Measurements from ENCODE around the gene KASH5. TPM values are rescaled to one million over a fixed set of nuclear protein-coding genes. Genes with fewer than 3 reads are reported as not detected.

Gene KASH5
- total RNA-seq, 1 donor: not detected

GRCh38 chr19:49374665-49375434, 13.2 kb upstream of the KASH5 start:
- Histone ChIP-seq H3K4me3 (ENCODE audit: low read length) (no peak overlapping the region), H3K4me1 (ENCODE audit: insufficient read depth, low read length) (no peaks in the 10 kb centered on the region), H3K27me3 (ENCODE audit: insufficient read depth, low read length) (no peaks in the 10 kb centered on the region), H3K9me3 (ENCODE audit: low read depth, low read length) (no peaks in the 10 kb centered on the region)

DNA sequence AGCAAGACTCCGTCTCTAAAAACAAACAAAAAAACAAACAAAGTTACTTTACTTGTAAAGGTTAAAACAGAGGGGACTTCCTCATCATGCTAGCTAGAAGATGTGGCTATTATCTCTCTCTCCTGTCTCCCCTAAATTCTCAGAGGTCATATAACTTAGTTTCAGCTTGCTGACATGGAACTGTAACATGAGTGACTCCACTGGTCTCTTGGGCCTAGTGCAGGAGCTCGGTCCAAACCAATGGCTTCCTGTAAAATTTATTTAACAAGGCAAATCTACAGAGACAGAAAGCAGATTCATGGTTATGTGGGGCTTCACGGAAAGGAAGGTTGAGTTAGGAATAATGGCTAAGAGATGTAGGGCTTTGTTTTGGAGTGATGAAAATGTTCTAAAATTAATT, 9.5 kb upstream of the KASH5 start:
- Histone ChIP-seq H3K4me1 (ENCODE audit: insufficient read depth, low read length) (no peaks in the 10 kb centered on the region), H3K4me3 (ENCODE audit: low read length) (no peak overlapping the region), H3K9me3 (ENCODE audit: low read depth, low read length) (peaks cover 12% of the 10 kb centered on the region), H3K27me3 (ENCODE audit: insufficient read depth, low read length) (no peaks in the 10 kb centered on the region)

DNA sequence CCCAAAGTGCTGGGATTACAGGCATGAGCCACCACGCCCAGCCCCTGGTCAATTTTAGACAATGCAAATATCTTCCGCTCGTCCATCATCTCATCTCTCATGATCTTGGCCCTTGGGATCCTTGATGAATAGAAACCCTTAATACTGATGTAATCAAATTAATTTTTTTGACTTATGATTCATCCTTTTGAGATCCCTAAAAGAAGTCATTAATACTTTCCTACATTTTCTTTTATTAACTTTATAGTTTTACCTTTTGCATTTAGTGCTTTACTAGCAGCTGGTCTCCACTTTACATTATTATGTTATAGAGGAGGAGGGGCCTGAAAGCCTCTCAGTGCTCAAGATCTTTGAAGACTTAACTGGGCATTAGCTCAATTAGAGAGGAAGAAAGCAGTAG, 7.7 kb upstream of the KASH5 start:
- no peaks in the 10 kb centered on the region for H3K4me1 ChIP-seq (ENCODE audit: insufficient read depth, low read length)
- no peaks in the 10 kb centered on the region for H3K27me3 ChIP-seq (ENCODE audit: insufficient read depth, low read length)
- peaks cover 12% of the 10 kb centered on the region for H3K9me3 ChIP-seq (ENCODE audit: low read depth, low read length)
- no peak overlapping the region for H3K4me3 ChIP-seq (ENCODE audit: low read length)

DNA sequence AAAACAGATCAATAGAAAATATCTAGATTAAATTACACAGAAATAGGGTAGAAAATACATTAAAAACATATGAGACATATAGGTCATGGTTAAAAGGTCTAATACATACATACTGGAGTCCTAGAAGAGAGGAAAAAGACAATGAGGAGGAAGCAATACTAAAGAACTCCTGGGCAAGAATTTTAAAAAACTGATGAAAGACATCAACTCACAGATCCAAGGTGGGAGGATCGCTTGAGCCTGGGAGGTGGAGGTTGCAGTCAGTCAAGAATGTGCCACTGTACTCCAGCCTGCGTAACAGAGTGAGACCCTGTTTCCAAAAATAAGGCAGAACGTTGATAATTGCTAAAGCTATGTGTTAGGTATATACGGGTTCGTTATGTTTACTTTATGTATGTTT, 5.4 kb upstream of the KASH5 start:
- Histone ChIP-seq H3K27me3 (ENCODE audit: insufficient read depth, low read length) (no peaks in the 10 kb centered on the region), H3K4me1 (ENCODE audit: insufficient read depth, low read length) (no peaks in the 10 kb centered on the region), H3K4me3 (ENCODE audit: low read length) (no peak overlapping the region), H3K9me3 (ENCODE audit: low read depth, low read length) (peaks cover 12% of the 10 kb centered on the region)

- Histone ChIP-seq H3K9me3 (ENCODE audit: low read depth, low read length) (peaks cover 12% of the 10 kb centered on the region), H3K4me1 (ENCODE audit: insufficient read depth, low read length) (peaks cover 6% of the 10 kb centered on the region), H3K27me3 (ENCODE audit: insufficient read depth, low read length) (no peaks in the 10 kb centered on the region), H3K4me3 (ENCODE audit: low read length) (no peak overlapping the region)
These were observed 4.5 kb upstream of the KASH5 start for GRCh38 chr19:49383599-49383998.

GRCh38 chr19:49389406-49389805, 1.4 kb downstream of the KASH5 start:
- H3K27me3 ChIP-seq (ENCODE audit: insufficient read depth, low read length): no peaks in the 10 kb centered on the region
- H3K4me3 ChIP-seq (ENCODE audit: low read length): no peak overlapping the region
- peaks cover 13% of the 10 kb centered on the region for H3K4me1 ChIP-seq (ENCODE audit: insufficient read depth, low read length)
- H3K9me3 ChIP-seq (ENCODE audit: low read depth, low read length): no peaks in the 10 kb centered on the region

- Histone ChIP-seq H3K9me3 (ENCODE audit: low read depth, low read length) (no peaks in the 10 kb centered on the region), H3K4me1 (ENCODE audit: insufficient read depth, low read length) (peaks cover 13% of the 10 kb centered on the region), H3K27me3 (ENCODE audit: insufficient read depth, low read length) (no peaks in the 10 kb centered on the region), H3K4me3 (ENCODE audit: low read length) (no peak overlapping the region)
These were observed 2.3 kb downstream of the KASH5 start for GRCh38 chr19:49390131-49390928.

DNA sequence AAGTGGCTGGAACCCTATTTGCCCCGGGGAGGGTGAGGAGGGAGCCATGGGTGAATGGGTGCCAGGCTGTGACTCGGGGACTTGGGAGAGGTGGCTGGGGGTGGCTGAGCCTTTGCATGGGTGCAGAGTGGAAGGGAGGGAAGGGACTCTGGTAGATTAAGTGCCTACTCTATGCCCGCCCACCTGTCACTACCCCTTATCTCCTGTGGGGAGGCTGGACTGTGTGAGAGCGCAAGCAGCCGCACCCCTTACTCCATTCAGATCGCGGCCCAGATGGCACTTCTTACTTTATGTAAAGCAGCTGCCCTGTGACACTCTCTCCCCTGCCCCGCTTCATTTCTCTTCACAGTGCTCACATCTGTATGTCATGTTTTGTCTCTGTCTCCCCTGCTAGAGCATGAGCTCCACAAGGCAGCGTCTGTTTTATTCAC, 2.9 kb downstream of the KASH5 start:
- H3K4me1 ChIP-seq (ENCODE audit: insufficient read depth, low read length): peaks cover 13% of the 10 kb centered on the region
- no peaks in the 10 kb centered on the region for H3K27me3 ChIP-seq (ENCODE audit: insufficient read depth, low read length)
- H3K4me3 ChIP-seq (ENCODE audit: low read length): no peak overlapping the region
- H3K9me3 ChIP-seq (ENCODE audit: low read depth, low read length): no peaks in the 10 kb centered on the region

DNA sequence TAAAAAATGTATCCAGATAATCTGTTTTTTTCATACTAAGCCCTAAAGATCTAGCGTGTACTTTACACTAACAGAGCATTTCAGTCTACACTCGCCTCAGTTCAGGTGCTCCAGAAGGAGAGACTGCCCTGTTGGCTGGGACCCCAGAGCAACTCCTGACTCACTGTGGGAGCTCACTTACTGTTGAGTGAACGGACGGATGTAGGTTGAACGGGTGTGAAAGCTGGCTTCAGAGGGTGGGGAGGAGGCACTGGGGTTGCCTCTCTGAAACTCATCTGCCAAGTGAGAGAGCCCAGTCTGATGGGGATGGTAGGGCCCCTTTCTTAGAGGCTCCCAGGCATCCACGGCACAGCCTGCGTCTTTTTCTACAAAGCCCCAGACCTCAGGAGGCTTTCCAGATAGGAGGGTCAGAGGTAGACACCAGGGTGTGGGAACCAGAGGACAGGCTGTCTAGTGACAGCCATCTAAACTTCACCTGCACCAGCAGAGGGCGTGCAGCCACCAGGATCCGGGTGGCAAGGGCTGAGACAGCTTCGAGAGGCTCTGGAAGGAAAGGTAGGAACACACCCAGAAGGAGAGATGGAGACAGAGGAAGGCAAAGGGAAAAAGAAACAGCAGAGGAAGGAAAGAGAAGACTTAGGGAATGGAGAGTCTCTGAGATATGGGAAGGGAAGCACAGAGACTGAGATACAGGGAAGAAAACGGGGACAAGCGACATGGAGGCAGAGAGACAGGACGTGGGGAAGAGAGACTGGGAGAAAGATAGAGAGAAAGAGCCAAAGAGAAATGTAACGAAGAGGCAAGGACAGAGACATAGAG, 3.7 kb downstream of the KASH5 start:
- Histone ChIP-seq H3K4me3 (ENCODE audit: low read length) (no peak overlapping the region), H3K27me3 (ENCODE audit: insufficient read depth, low read length) (no peaks in the 10 kb centered on the region), H3K4me1 (ENCODE audit: insufficient read depth, low read length) (peaks cover 13% of the 10 kb centered on the region), H3K9me3 (ENCODE audit: low read depth, low read length) (no peaks in the 10 kb centered on the region)

- Histone ChIP-seq H3K27me3 (ENCODE audit: insufficient read depth, low read length) (no peaks in the 10 kb centered on the region), H3K4me3 (ENCODE audit: low read length) (no peak overlapping the region), H3K9me3 (ENCODE audit: low read depth, low read length) (no peaks in the 10 kb centered on the region), H3K4me1 (ENCODE audit: insufficient read depth, low read length) (peaks cover 5% of the 10 kb centered on the region)
These were observed 5.8 kb downstream of the KASH5 start for GRCh38 chr19:49393881-49394280.

DNA sequence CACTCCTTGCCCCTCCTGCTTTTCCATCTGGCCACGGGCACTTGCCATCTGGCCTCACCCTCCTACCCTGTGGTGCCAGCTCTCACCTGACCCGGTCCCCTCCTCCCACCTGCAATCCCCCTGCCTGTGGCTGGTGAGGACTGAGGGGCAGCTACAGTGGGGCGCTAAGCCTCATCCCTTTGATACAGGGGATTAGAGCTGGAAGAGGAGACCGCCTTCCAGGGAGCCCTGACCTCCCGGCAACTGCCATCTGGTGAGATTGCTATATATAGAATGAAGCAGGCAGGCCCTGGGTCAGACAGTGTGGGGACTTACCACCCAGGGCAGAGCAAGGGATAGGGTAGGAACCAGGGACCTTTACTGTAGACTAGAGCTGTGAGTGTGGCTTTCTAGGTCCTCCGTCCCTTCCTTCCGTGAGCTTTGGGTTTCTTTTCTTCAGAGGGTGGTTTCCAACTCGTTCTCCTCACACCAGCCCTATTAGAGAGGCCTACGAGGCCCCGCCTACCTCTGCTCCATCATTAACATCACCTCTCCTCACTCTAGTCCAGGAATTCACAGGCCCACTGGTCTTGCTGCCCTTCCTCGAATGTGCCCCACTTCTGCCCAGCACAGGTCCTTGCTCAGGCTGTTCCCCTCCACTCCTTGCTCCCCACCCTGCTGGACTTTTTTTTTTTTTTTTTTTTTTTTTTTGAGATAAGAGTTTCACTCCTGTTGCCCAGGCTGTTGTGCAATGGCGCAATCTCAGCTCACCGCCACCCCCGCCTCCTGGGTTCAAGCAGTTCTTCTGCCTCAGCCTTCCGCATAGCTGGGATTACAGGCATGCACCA, 7.7 kb downstream of the KASH5 start:
- H3K9me3 ChIP-seq (ENCODE audit: low read depth, low read length): no peaks in the 10 kb centered on the region
- H3K4me3 ChIP-seq (ENCODE audit: low read length): no peak overlapping the region
- peaks cover 5% of the 10 kb centered on the region for H3K4me1 ChIP-seq (ENCODE audit: insufficient read depth, low read length)
- H3K27me3 ChIP-seq (ENCODE audit: insufficient read depth, low read length): no peaks in the 10 kb centered on the region

- Histone ChIP-seq H3K4me3 (ENCODE audit: low read length) (no peak overlapping the region), H3K4me1 (ENCODE audit: insufficient read depth, low read length) (peaks cover under 1% of the 10 kb centered on the region), H3K27me3 (ENCODE audit: insufficient read depth, low read length) (no peaks in the 10 kb centered on the region), H3K9me3 (ENCODE audit: low read depth, low read length) (no peaks in the 10 kb centered on the region)
These were observed 8.9 kb downstream of the KASH5 start for GRCh38 chr19:49396738-49397505.

GRCh38 chr19:49398001-49398615, 10.1 kb downstream of the KASH5 start:
- no peaks in the 10 kb centered on the region for H3K9me3 ChIP-seq (ENCODE audit: low read depth, low read length)
- no peaks in the 10 kb centered on the region for H3K27me3 ChIP-seq (ENCODE audit: insufficient read depth, low read length)
- H3K4me3 ChIP-seq (ENCODE audit: low read length): no peak overlapping the region
- H3K4me1 ChIP-seq (ENCODE audit: insufficient read depth, low read length): no peaks in the 10 kb centered on the region
